Ectodermal cell (in vitro differentiated cells): ENCODE measurements around the gene BLMH.

Experiments used
- H3K27ac ChIP-seq: 2 replicates; pipeline ENCODE4 v1.7.0; 2013; ENCODE audit warnings: mild to moderate bottlenecking, low read depth, low read length; ENCODE audit not compliant: insufficient read depth, poor library complexity, severe bottlenecking
- H3K27me3 ChIP-seq: 2 replicates; pipeline ENCODE4 v1.7.0; 2013; ENCODE audit warnings: mild to moderate bottlenecking, low read length; ENCODE audit not compliant: insufficient read depth, control insufficient read depth, poor library complexity, severe bottlenecking
- H3K36me3 ChIP-seq: one replicate; pipeline ENCODE4 v1.7.0; 2013; ENCODE audit warnings: low read length; ENCODE audit not compliant: control insufficient read depth, insufficient read depth
- H3K4me1 ChIP-seq: one replicate; pipeline ENCODE4 v1.7.0; 2013; ENCODE audit warnings: low read length; ENCODE audit not compliant: control insufficient read depth, insufficient read depth
- H3K4me3 ChIP-seq: 2 replicates; pipeline ENCODE4 v1.7.0; 2013; ENCODE audit warnings: low read depth, low read length, control low read depth; ENCODE audit not compliant: insufficient read depth
- H3K9me3 ChIP-seq: 2 replicates; pipeline ENCODE4 v1.7.0; 2013; ENCODE audit warnings: mild to moderate bottlenecking, low read length, moderate library complexity; ENCODE audit not compliant: control insufficient read depth
- WGBS, 2 experiments: methylation state at CpG; one replicate each; pipeline ENCODE4 v1.1.7; 2013; ENCODE audit warnings: missing lambda C conversion rate in 2 of 2; 5-methylcytosine and 5-hydroxymethylcytosine counted together

BLMH gene

GRCh38 chr17:30222251-30222650 lies 69.5 kb downstream of the BLMH start:
- Histone ChIP-seq H3K4me1 (peaks cover 5% of the 10 kb centered on the region), H3K27me3 (no peaks in the 10 kb centered on the region), H3K4me3 (no peak overlapping the region), H3K27ac (no peak overlapping the region), H3K9me3 (no peaks in the 10 kb centered on the region), H3K36me3 (no peaks in the 10 kb centered on the region)
- 78 to 84% methylated on average over 4 of the region's 4 CpGs for WGBS, 2 experiments

- Histone ChIP-seq H3K9me3 (no peaks in the 10 kb centered on the region), H3K27ac (no peak overlapping the region), H3K36me3 (no peaks in the 10 kb centered on the region), H3K27me3 (no peaks in the 10 kb centered on the region), H3K4me3 (no peak overlapping the region), H3K4me1 (peaks cover 5% of the 10 kb centered on the region)
- WGBS, 2 experiments: 92 to 93% methylated on average over 9 to 10 of the region's 10 CpGs
Observed at GRCh38 chr17:30221346-30221745, 70.4 kb downstream of the BLMH start.

GRCh38 chr17:30220414-30220813 lies 71.3 kb downstream of the BLMH start:
- no peak overlapping the region for H3K4me3 ChIP-seq
- no peaks in the 10 kb centered on the region for H3K9me3 ChIP-seq
- no peaks in the 10 kb centered on the region for H3K36me3 ChIP-seq
- H3K27ac ChIP-seq: no peak overlapping the region
- H3K27me3 ChIP-seq: no peaks in the 10 kb centered on the region
- 87 to 89% methylated on average over 5 of the region's 5 CpGs for WGBS, 2 experiments
- H3K4me1 ChIP-seq: peaks cover 5% of the 10 kb centered on the region

GRCh38 chr17:30219833-30220232 lies 71.9 kb downstream of the BLMH start:
- WGBS, 2 experiments: 80 to 81% methylated on average over 7 of the region's 7 CpGs
- Histone ChIP-seq H3K27ac (no peak overlapping the region), H3K9me3 (no peaks in the 10 kb centered on the region), H3K36me3 (no peaks in the 10 kb centered on the region), H3K4me3 (no peak overlapping the region), H3K27me3 (no peaks in the 10 kb centered on the region), H3K4me1 (peaks cover 5% of the 10 kb centered on the region)

GRCh38 chr17:30219315-30219714 lies 72.4 kb downstream of the BLMH start:
- no peak overlapping the region for H3K27ac ChIP-seq
- H3K36me3 ChIP-seq: no peaks in the 10 kb centered on the region
- H3K27me3 ChIP-seq: no peaks in the 10 kb centered on the region
- peaks cover 5% of the 10 kb centered on the region for H3K4me1 ChIP-seq
- H3K4me3 ChIP-seq: no peak overlapping the region
- WGBS, 2 experiments: 97 to 98% methylated on average over 4 of the region's 4 CpGs
- H3K9me3 ChIP-seq: no peaks in the 10 kb centered on the region

- Histone ChIP-seq H3K36me3 (no peaks in the 10 kb centered on the region), H3K27me3 (no peaks in the 10 kb centered on the region), H3K4me1 (peaks cover 5% of the 10 kb centered on the region), H3K9me3 (no peaks in the 10 kb centered on the region), H3K27ac (no peak overlapping the region), H3K4me3 (no peak overlapping the region)
- 79 to 80% methylated on average over 9 of the region's 9 CpGs for WGBS, 2 experiments
Observed at GRCh38 chr17:30218799-30219198, 72.9 kb downstream of the BLMH start.

GRCh38 chr17:30217746-30218245 lies 73.9 kb downstream of the BLMH start:
- Histone ChIP-seq H3K4me3 (no peak overlapping the region), H3K27ac (no peak overlapping the region), H3K27me3 (no peaks in the 10 kb centered on the region), H3K4me1 (peaks cover 5% of the 10 kb centered on the region), H3K9me3 (no peaks in the 10 kb centered on the region), H3K36me3 (no peaks in the 10 kb centered on the region)
- WGBS, 2 experiments: 95 to 96% methylated on average over 11 of the region's 11 CpGs

GRCh38 chr17:30217054-30217453 lies 74.7 kb downstream of the BLMH start:
- WGBS, 2 experiments: 95 to 97% methylated on average over 6 of the region's 6 CpGs

GRCh38 chr17:30212750-30213149 lies 79.0 kb downstream of the BLMH start:
- H3K36me3 ChIP-seq: no peaks in the 10 kb centered on the region
- no peak overlapping the region for H3K4me3 ChIP-seq
- no peak overlapping the region for H3K27ac ChIP-seq
- no peaks in the 10 kb centered on the region for H3K27me3 ChIP-seq
- 89 to 91% methylated on average over 11 of the region's 11 CpGs for WGBS, 2 experiments
- no peaks in the 10 kb centered on the region for H3K4me1 ChIP-seq
- H3K9me3 ChIP-seq: no peaks in the 10 kb centered on the region

More at GRCh38 chr17:30217054-30217453, 74.7 kb downstream of the BLMH start:
- Histone ChIP-seq H3K36me3 (no peaks in the 10 kb centered on the region), H3K27ac (no peak overlapping the region), H3K4me1 (no peaks in the 10 kb centered on the region), H3K4me3 (no peak overlapping the region), H3K9me3 (no peaks in the 10 kb centered on the region), H3K27me3 (no peaks in the 10 kb centered on the region)

GRCh38 chr17:30211371-30211770 lies 80.4 kb downstream of the BLMH start:
- no peaks in the 10 kb centered on the region for H3K27me3 ChIP-seq
- no peaks in the 10 kb centered on the region for H3K4me1 ChIP-seq
- H3K9me3 ChIP-seq: no peaks in the 10 kb centered on the region
- no peak overlapping the region for H3K4me3 ChIP-seq
- H3K36me3 ChIP-seq: no peaks in the 10 kb centered on the region
- no peak overlapping the region for H3K27ac ChIP-seq
- 86 to 96% methylated on average over 6 of the region's 6 CpGs for WGBS, 2 experiments

- WGBS, 2 experiments: 94 to 96% methylated on average over 10 of the region's 10 CpGs
- H3K36me3 ChIP-seq: no peaks in the 10 kb centered on the region
Observed at GRCh38 chr17:30210901-30211300, 80.8 kb downstream of the BLMH start.

More at GRCh38 chr17:30210901-30211300, 80.8 kb downstream of the BLMH start:
- H3K4me1 ChIP-seq: no peaks in the 10 kb centered on the region
- H3K27me3 ChIP-seq: no peaks in the 10 kb centered on the region
- H3K4me3 ChIP-seq: no peak overlapping the region
- H3K9me3 ChIP-seq: no peaks in the 10 kb centered on the region
- H3K27ac ChIP-seq: no peak overlapping the region
